ENCODE data around the gene MYMX.
A peak's percentile ranks its signal among the peaks of the same experiment; 100 is the strongest.

MYMX gene

GRCh38 chr6:44238687-44239350 lies 22.1 kb downstream of the MYMX start:
- CTCF ChIA-PET, result interaction anchor here (1.5 to 5.9 kb wide), 7 partner anchors 11 to 77 kb away, joined by 3 to 116 read pairs (median 8); partner anchors contain the start of gene SLC29A1
- POLR2A ChIA-PET, result no interaction called here
- DNase-seq (ENCODE audit: extremely low spot score), result no peak

GRCh38 chr6:44243345-44243744 lies 26.6 kb downstream of the MYMX start:
- CTCF ChIA-PET, result interaction anchor here (0.8 to 6.9 kb wide), 8 partner anchors 10 to 148 kb away, joined by 3 to 56 read pairs (median 6); partner anchors contain the start of gene SLC29A1
- no peak for DNase-seq (ENCODE audit: extremely low spot score)
- no peak for TF ChIP-seq CTCF (IDR thresholded peaks at IDR 0.05; ENCODE audit: control extremely low read depth, extremely low read depth, low read depth, missing control alignments)
- POLR2A ChIA-PET, result no interaction called here

More at GRCh38 chr6:44238687-44239350, 22.1 kb downstream of the MYMX start:
- TF ChIP-seq CTCF (IDR thresholded peaks at IDR 0.05; ENCODE audit: control extremely low read depth, extremely low read depth, low read depth, missing control alignments), result no peak

GRCh38 chr6:44245391-44245911 lies 28.7 kb downstream of the MYMX start:
- DNase-seq (ENCODE audit: extremely low spot score), result no peak
- TF ChIP-seq CTCF (IDR thresholded peaks at IDR 0.05; ENCODE audit: control extremely low read depth, extremely low read depth, low read depth, missing control alignments), result no peak
- ChIA-PET POLR2A (interaction anchor here (1.0 to 3.8 kb wide), 6 partner anchors 8 to 22 kb away, joined by 3 to 56 read pairs (median 13); partner anchors contain the start of genes SLC29A1 and SLC35B2), CTCF (interaction anchor here (0.8 to 6.9 kb wide), 14 partner anchors 8 to 166 kb away, joined by 3 to 56 read pairs (median 6); partner anchors contain the start of genes SLC29A1 and SLC35B2)

GRCh38 chr6:44245912-44246662 lies 29.4 kb downstream of the MYMX start:
- TF ChIP-seq CTCF (IDR thresholded peaks at IDR 0.05; ENCODE audit: control extremely low read depth, extremely low read depth, low read depth, missing control alignments), result peak; percentile 51
- DNase-seq (ENCODE audit: extremely low spot score), result peak; percentile 89
- ChIA-PET CTCF (interaction anchor here (0.8 to 6.9 kb wide), 16 partner anchors 9 to 149 kb away, joined by 3 to 56 read pairs (median 7); partner anchors contain the start of genes SLC29A1 and SLC35B2), POLR2A (interaction anchor here (0.5 to 3.8 kb wide), 25 partner anchors 9 to 617 kb away, joined by 3 to 56 read pairs (median 4); partner anchors contain the start of genes AARS2, GTPBP2, SLC29A1 and SLC35B2)

- TF ChIP-seq CTCF (IDR thresholded peaks at IDR 0.05; ENCODE audit: control extremely low read depth, extremely low read depth, low read depth, missing control alignments), result no peak
- DNase-seq (ENCODE audit: extremely low spot score), result peak; percentile 93
- CTCF ChIA-PET, result interaction anchor here (1.5 to 6.9 kb wide), 10 partner anchors 8 to 149 kb away, joined by 5 to 56 read pairs (median 8); partner anchors contain the start of genes SLC29A1 and SLC35B2
- POLR2A ChIA-PET, result interaction anchor here (0.5 to 3.8 kb wide), 24 partner anchors 9 to 618 kb away, joined by 3 to 56 read pairs (median 4); partner anchors contain the start of genes AARS2, GTPBP2, SLC29A1 and SLC35B2
Measured at GRCh38 chr6:44246663-44247337, 30.1 kb downstream of the MYMX start, which contains the start of gene HSP90AB1. HSP90AB1 (plus strand) TSS chr6:44247101; CDS start chr6:44248630, 1,529 bp downstream.
